ENCODE data around the gene ATP10B.

Gene ATP10B

DNA sequence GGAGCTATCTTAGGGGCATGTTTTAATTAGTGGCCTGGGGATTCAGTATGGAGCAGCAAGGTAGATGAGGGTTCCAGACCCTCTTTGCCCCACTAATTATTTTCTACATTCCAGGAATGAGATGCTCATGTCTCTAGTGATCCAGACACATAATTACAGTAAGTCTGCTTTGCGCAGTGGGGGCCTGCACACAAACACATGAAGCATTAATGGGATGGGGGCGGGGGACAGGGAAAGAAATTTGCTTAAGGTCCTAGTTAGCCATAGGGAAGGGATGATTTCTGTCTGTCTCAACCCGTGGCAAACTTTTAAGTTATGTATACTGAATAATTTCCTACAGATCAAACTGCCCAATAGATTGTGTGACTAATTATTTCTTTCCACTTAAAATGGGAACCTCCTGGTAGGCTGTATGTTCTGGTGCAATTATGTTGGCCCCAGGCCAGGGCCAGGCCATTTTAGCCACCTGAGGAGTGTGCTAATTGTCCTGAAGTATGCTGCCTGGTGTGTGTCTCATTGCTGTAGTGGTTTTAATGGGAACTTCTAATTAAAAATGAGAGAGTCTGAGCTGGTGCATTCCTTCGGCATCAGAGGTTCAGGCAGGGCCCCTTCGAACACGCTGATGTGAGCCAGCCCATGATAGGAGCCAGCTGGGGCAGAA lies 295.9 kb downstream of the ATP10B start:
- no peak for FAIRE-seq
- no peak for DNase-seq (ENCODE audit: low spot score)

DNA sequence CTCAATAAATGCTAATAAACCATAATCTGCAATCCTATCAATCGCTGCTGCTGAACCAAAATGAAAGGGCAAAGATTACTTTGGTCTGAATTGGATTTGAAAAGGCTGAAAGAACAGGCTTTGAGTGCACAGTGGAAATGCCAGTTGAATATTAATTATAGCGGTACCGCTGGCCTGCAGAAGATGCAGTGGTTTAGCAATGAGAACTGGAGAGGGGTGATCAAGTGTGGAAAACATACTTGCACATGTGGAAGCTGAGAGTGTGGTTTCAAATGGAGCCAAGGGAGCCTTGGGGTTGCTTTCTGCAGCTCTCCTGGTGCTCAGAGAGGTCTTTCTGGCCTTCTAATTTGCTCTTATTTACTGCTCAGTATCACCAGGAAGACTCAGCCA lies 296.4 kb downstream of the ATP10B start:
- DNase-seq (ENCODE audit: low spot score): no peak
- no peak for FAIRE-seq

DNA sequence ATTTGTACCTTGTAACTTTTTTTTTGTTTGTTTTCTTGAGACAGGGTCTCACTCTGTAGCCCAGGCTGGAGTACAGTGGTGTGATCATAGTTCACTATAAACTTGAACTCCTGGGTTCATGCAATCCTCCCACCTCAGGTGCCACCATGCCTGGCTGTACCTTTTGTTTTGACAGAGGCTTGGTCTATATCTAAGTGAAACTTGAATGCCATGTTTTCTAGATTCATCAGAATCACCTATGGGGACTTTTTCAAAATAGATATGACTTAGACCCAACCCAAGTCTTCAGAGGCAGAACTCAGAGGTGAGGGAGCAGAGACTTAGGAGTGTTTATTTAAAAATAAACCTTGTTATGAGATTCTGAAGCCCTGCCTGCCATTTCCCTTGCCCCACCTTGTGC lies 301.9 kb downstream of the ATP10B start:
- FAIRE-seq (no peak), DNase-seq (ENCODE audit: low spot score) (no peak)

DNA sequence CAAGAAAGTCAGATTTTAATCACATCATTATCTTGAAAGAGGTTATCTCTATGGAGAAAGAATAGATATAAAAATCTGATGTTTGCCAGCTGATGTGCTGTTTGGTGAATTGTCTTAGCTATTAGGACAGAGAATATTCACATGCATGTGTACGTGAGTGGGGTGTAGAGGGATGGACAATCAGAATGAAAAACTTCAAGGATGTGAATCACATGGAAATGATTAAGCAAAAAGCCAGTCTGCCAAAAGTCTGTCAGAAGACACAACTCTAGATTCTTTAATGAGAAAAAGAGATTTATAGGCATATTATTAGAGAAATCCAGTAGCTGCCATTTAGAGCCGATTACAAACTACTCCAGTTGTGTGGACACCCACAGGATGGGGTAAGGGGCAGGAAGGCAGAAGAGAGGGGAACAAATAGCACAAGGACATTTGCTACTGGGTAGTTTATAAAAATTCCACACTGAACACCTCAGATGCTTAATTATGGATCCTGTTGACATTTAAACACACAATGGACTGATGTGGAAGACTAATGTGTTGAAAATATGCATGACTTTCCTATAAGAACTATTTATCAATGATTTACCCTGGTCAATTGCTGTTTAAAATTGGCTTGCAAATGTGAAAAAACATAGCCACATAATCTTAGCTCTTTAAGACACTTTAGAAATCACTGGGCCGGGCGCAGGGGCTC lies 302.9 kb downstream of the ATP10B start:
- FAIRE-seq (no peak), DNase-seq (ENCODE audit: low spot score) (no peak)

DNA sequence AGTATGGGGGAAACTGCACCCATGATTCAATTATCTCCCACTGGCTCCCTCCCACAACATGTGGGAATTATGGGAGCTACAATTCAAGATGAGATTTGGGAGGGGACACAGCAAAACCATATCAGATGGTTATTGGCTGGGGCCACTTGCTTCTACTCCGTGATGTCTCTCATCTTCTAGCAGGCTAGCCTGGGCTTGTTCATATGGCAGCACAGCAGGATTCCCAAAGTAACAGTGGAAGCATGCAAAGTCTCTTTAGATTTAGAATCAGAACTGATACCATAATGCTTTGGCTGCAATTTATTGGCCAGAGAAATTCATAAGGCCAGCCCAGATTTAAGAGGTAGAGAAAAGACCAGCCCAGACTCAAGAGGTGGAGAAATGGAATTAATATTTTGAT lies 304.1 kb downstream of the ATP10B start:
- DNase-seq (ENCODE audit: low spot score): no peak
- FAIRE-seq: no peak

DNA sequence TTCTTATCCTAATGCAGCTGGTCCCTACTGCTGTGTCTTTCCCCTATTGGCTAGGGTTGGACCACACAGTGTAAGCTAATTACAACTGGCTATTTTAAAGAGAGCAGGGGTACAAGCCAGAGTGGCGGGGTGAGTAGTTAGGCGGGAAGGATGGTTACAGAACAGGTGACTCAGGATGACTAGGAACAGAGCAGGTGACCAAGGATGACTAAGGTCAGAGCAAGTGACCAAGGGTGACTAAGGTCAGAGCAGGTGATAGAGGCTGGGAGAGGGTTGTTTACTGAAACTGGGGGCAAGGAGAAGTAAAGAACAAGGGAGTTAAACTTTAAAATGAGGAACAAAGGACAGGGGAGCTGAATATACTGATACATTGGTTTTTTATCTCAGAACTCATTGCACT lies 304.9 kb downstream of the ATP10B start:
- FAIRE-seq (no peak), DNase-seq (ENCODE audit: low spot score) (no peak)

DNA sequence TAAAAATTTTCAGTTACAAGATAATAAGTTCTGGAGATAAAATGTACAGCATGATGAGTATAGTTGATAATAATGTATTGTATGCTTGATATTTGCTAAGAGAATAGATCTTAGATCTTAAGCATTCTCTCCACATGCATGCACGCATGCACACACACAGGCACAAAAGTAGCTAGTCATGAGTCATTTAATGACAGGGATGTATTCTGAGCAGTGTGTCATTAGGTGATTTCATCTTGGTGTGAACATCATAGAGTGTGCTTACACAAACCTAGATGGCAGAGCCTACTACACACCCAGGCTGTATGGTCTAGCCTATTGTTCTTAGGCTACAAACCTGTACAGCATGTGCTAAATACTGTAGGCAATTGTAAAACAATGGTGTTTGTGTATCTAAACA lies 306.2 kb downstream of the ATP10B start:
- FAIRE-seq (no peak), DNase-seq (ENCODE audit: low spot score) (no peak)

DNA sequence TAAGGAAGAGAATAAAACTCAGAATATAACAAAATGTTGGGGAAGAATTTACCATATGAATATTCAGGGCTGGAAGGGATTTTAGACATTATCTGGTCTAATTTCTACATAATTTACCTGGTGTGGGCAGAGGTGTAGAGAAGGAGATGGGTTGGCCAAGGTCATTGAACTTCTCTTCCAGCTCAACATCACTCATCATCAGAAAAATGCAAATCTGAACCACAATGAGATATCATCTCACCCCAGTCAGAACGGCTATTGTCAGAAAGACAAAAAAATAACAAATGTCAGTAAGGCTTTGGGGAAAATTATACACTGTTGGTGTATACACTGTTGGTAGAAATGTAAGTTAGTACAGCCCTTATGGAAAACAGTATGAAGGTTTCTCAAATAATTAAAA lies 308.6 kb downstream of the ATP10B start:
- no peak for FAIRE-seq
- no peak for DNase-seq (ENCODE audit: low spot score)

DNA sequence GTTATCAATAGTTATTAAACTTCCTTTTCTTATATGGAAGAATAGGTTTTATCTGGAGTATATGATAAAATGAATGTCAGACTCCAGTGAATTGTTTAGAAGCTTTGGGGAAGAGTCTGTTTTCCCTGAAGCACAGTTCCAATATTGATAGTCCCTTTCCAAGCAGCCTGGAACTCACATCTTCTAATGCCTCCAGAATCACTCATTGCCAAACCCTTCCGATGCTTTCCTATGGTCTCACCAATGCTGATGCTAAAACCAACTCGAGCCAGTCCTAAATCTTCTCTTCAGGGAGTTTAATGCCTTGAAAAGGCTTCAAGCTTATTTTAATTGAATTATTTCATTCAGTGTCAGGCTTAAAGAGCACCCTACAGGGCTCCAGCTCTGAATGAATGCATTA lies 309.2 kb downstream of the ATP10B start:
- no peak for FAIRE-seq

DNA sequence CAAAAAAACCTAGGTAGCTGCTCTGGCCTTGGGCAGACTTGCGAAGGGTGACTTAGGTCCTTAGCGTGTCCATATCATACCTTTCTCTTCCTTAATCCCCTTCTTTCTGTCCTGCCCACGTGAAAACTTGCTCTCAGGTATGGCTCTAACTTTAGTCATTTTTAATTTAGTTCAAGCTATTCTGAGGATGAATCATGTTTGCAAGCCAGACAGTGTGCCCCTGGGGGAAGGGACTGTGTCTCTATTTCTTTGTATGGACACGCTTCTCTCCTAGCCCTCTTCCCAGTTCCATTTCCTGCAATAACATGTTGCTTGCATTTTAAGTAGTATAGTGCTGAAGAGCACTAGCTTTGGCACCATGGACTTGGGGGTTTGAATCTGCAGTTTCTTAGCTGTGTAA lies 309.7 kb downstream of the ATP10B start:
- DNase-seq (ENCODE audit: low spot score) (no peak), FAIRE-seq (no peak)

More for the DNA sequence above, 309.2 kb downstream of the ATP10B start:
- no peak for DNase-seq (ENCODE audit: low spot score)

DNA sequence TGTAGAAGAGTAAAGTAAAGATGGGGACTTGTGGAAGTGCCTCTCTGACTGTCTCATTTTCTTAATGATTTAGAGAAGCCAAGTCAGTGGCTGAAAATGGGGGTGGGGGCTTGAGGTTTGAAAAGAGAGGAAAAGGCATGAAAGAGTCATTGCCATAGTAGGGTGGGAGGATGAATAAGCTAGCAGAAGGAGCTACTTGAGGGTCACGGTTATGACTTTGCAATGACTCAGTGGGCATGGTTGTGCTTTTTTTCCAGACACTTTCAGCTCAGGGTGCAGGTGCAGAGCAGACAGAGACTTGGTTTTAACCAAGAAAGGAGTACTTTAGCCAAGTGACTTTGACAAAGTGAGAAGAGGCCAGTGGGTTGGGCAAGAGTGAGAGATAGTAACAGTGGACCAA lies 312.6 kb downstream of the ATP10B start:
- no peak for DNase-seq (ENCODE audit: low spot score)
- no peak for FAIRE-seq

DNA sequence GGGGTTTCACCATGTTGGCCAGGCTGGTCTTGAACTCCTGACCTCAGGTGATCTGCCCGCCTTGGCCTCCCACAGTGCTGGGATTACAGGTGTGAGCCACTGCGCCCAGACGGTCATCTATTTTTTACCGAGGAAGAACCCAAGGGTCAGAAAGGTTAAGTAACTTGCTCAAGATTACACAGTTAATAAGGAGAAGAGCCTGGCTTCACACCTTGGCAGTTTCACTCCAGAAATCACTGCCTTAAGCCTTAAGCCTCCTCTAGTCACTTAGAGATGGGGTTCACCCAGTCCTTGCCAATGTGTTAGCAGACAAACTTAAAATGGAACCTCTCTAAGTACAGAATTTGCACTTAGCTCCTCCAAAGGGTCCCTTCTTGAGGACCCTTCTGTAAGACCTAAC lies 314.1 kb downstream of the ATP10B start:
- DNase-seq (ENCODE audit: low spot score): no peak
- no peak for FAIRE-seq

DNA sequence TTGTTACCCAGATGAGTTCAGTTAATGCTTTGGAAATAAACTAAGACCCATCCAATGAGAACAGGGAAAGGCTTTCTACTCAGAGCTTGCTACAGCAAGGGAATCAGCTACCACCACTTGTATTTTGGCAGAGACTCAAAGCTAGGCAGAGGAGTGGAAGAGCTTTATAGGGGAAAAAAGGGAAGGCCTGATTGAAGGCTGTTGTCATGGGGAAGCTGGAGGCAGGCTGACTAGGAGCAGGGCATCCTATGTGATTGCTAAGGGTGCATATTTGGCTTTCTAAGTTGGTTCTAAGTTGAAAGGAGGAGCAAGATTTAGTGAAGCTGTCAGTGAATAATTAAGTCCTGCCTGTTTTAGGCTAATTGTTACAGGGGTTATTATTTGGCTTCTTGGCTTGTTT lies 314.9 kb downstream of the ATP10B start:
- DNase-seq (ENCODE audit: low spot score) (no peak), FAIRE-seq (no peak)

DNA sequence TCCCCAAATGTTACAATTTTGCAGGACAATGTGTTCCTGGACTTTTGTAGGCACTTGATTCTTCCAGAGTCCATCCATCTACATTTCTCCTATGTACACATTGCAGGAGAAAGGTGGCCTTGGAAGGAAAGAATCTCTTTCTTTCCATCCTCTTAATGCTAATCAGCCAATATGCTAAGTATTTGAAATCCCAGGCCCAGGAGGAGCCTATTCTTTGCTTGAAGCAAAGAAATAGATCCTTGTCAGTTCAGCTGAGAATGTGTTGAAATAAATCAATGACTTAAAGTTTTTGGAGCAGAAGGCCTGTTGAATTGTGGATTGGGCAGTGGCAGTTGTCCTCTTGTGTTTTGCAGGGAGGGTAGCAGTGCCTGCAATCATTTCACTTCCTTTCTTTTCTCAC lies 317.1 kb downstream of the ATP10B start:
- FAIRE-seq (no peak), DNase-seq (ENCODE audit: low spot score) (no peak)

DNA sequence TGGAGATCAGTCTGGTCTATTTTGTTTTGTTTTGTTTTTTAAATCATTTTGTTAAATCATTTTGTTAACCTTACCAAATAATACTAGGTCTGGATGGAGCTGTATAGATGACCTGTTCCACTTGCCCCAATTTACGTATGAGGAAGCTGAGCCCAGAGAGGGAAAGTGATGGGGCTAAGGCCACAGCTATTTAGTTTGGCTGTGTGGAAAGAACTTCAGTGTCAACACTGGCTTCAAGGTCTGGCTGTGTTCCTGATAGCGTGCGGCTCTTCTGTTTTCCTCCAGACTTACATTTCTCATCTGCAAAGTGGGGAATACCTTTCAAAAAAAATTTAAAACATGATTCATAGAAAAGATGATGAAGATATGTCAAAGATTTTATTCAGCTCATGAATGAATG lies 317.9 kb downstream of the ATP10B start:
- DNase-seq (ENCODE audit: low spot score): no peak
- no peak for FAIRE-seq

DNA sequence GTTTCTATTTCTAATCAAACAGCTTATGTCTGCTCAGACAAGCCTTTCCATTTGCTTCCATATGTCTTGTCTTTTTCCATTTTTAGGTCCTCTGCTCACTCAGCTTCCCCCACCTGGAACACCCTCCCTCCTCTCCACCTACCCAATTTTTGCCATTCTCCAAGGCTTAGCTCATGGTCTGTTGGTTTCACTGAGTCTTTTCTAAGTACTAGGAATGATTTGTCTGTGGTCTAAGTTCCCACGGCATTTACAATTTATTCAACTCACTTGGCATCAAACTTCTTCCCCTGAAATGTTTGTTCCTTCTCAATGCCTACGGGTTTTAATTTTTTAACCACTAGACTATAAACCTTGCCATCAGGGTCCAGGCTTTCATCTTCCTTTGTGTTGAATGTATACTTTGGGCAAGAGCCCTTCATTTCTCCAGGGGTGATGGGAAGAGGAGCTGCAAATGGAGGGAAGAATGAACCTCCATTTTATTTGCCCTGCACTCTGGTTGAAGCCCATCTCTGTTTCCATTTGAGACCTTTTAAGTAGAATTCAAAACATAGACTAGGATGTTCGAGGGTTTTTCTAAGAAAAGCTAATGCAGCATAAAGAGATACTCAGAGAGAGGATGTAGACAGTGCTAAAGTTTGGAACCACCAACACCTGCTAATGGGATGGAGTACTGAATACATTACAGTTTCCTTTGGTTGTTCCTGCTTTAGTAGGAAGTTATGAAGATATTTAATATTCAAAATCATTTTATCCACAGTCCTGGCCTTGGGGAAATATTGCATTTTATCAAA lies 326.3 kb downstream of the ATP10B start:
- DNase-seq (ENCODE audit: low spot score) (no peak), FAIRE-seq (no peak)

DNA sequence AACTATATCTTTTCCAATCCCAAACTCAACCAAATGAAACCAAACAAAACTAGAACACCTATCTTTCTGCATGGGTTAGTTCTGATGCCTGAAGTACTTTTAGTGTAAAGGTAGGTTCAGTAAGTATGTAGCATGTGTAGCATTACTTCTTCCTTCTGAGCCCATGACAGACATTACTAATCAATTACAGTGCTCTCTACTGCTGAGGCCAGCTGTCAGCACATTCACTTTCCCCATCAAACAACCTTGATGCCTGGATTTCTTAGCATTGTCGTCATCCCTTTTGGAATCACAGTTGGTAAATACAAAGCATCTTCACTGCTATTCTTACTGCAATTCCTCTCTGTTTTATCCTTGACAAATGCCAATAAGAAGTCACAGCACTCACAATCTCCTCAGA lies 327.2 kb downstream of the ATP10B start:
- DNase-seq (ENCODE audit: low spot score) (no peak), FAIRE-seq (no peak)

DNA sequence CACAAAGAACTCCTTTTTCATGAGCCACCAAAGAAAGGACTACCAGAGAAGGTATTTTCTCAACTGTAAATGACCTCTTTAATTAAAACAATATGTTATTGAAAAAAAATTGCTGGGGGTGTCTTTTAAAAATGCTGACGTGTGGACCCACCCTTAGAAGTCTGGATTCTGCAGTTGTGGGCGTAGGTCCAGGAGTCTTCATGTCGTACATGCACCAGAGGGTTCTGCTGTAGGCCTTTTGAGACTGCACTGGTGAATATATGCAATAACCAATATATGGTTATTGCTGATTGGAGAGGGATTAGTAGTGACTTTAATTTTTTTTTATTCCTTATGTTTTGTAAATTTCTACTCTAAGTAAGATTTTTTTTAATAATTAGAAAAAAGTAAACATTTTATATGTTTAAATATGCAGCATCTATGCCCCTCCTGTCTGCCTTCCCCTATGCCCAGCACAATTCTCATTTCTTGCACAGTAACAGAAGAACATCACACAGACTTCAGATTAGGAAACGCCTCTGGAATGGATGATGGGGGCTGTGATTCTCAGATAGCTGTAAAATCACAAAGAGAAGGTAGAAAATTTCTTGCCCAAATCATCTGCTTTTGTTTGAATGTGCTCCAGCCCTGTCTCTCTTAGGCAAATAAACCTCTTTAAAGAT lies 328.4 kb downstream of the ATP10B start:
- FAIRE-seq (no peak), DNase-seq (ENCODE audit: low spot score) (no peak)

DNA sequence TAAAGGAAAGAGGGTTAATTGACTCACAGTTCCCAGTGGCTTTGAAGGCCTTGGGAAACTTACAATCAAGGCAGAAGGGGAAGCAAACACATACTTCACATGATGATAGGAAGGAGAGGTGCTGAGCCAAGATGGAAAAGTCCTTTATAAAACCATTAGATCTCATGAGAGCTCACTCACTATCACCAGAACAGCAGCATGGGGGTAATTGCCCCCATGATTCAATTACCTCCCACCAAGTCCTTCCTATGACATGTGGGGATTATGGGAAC lies 330.7 kb downstream of the ATP10B start:
- DNase-seq (ENCODE audit: low spot score): no peak
- FAIRE-seq: no peak

DNA sequence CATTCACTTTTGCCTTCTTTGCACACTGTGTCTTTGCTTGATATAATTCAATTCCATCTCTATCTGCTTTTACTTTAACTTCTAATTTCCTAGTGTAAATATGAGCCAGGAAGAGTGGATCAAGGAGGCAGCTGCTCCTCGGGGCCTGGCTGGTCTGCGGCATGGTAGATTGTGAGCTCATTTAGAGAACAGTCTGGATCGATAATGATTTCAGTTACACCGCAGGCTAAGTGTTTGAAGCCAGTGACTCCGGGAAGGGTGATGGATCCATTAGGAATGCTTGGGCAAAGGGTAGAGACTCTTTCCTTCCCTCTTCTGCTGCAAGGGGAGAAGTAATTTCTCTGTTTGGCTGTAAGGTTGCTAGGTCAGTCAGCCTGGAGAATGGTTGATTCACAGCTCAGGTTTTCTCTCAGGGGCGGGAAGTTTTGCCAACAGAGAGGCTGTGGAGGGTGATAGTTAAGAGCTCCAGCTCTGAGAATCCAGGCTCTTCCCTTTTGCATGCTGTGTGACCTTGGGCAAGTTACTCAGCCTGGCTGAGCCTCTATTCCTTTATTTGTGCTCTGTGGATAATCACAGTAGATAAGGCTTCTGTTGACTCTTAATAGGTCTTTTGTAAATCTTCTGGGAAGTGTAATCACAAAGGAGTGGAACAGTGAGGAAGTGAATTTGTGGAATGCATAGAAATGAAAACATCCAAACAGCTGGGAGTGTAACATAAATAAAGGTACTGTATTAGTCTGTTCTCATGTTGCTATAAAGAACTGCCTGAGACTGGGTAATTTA lies 331.2 kb downstream of the ATP10B start:
- no peak for FAIRE-seq
- DNase-seq (ENCODE audit: low spot score): no peak

DNA sequence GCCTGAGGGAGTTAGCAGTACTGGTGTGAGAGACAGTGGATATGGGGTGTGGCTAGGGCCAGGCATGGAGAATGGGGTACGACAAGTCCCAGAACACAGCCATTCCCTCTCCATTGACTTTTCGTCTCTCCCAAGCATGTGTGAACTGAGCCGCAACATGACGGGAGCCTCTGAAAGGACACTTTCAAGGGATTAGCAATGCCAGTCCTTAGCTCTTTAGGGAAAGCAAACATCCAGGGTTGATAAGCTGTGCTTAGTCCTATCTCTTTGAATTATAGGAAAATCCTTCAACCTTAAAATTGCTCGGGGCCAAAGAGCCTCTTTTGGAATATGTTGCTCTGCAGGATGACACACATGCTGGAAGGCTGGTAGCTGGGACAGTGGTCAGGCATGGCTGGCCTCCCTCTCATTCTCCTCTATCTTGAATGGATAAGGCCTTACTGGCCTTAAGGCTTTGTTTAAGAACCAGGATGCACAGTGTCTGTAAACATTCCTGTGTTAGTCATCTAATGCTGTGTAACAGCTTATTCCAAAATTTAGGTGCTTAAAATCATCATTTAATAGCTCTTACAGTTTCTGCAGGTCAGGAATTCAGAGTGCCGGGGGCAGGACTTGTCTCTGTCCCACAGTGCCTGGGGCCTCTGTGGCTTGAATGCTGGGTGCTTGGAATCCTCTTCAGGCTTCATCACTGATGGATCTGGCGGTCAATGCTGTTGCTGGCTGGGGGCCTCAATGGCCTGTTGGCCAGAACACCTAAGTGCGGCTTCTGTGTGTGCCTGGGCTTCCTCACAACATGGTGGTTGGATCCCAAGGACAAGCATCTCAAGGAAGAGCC lies 335.1 kb downstream of the ATP10B start:
- FAIRE-seq (no peak), DNase-seq (ENCODE audit: low spot score) (no peak)

All from urothelium cell line (cell line).